ENCODE results near the gene ACOT11. TPM values are rescaled to one million over a fixed set of nuclear protein-coding genes. Genes with fewer than 3 reads are reported as not detected.

Gene ACOT11
- total RNA-seq, 4 donors from 2014 or later, result 6.9 to 19.1 (median 13.4) TPM

DNA sequence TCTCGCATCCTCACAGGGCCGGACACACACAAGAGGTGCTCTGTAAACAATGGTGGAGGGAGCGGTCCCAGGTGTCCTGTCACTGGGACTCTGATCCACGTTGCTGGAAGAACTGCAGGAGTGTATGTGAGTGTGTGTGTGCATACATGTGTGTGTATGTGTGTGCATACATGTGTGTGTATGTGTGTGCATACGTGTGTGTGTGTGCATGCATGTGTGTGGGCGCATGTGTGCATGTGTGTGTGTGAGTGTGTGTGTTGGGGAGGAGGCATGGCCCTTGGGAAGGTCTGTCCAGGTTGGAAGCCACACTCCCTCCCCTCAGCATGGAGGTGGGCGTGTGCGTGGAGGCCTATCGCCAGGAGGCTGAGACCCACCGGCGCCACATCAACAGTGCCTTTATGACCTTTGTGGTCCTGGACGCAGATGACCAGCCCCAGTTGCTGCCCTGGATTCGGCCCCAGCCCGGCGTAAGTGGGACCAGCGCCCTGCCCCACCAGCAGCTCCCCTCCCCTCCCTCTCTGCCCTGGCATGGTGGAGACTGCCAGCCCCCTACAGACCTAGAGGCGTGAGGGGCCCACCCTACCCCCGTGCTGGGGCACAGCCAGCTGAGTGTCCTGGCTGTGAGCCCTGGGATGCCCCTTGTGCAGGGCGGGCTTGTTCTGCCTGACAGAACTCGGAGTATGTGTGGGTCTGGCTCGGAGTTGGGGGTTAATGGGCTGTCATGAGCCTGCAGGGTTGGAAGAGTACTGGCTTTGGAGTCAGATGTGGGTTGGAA, 53.1 kb downstream of the ACOT11 start:
- intact Hi-C loops (cut with DNase I), result no loop called here
- Histone ChIP-seq H3K4me1 (no peaks in the 10 kb centered on the region), H3K4me3 (no peak overlapping the region), H3K9me3 (no peaks in the 10 kb centered on the region), H3K27ac (replicated peaks in 1 of 4) (no peak overlapping the region), H3K36me3 (peaks cover 10 to 92% (median 79%) of the 10 kb centered on the region in 4 donors), H3K27me3 (no peaks in the 10 kb centered on the region)
- TF ChIP-seq, protein P1, sequence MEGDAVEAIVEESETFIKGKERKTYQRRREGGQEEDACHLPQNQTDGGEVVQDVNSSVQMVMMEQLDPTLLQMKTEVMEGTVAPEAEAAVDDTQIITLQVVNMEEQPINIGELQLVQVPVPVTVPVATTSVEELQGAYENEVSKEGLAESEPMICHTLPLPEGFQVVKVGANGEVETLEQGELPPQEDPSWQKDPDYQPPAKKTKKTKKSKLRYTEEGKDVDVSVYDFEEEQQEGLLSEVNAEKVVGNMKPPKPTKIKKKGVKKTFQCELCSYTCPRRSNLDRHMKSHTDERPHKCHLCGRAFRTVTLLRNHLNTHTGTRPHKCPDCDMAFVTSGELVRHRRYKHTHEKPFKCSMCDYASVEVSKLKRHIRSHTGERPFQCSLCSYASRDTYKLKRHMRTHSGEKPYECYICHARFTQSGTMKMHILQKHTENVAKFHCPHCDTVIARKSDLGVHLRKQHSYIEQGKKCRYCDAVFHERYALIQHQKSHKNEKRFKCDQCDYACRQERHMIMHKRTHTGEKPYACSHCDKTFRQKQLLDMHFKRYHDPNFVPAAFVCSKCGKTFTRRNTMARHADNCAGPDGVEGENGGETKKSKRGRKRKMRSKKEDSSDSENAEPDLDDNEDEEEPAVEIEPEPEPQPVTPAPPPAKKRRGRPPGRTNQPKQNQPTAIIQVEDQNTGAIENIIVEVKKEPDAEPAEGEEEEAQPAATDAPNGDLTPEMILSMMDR (IDR thresholded peaks at IDR 0.05), result no peak
- TF ChIP-seq POLR2AphosphoS5 (IDR thresholded peaks at IDR 0.05), result no peak
- no peak for TF ChIP-seq POLR2A (IDR thresholded peaks at IDR 0.05; ENCODE audit: low read depth)
- no peak for TF ChIP-seq EP300 (IDR thresholded peaks at IDR 0.05)
- 87% methylated on average over 19 of the region's 21 CpGs for WGBS
- DNase-seq (ENCODE audit: extremely low spot score), result no peak

- no peak for DNase-seq (ENCODE audit: extremely low spot score)
- intact Hi-C loops (cut with DNase I), result no loop called here
- Histone ChIP-seq H3K27ac (replicated peaks in 1 of 4) (no peak overlapping the region), H3K4me3 (no peak overlapping the region), H3K4me1 (no peaks in the 10 kb centered on the region), H3K27me3 (no peaks in the 10 kb centered on the region), H3K36me3 (peaks cover 10 to 92% (median 78%) of the 10 kb centered on the region in 4 donors), H3K9me3 (no peaks in the 10 kb centered on the region)
- TF ChIP-seq, protein P1 (IDR thresholded peaks at IDR 0.05), result no peak
- TF ChIP-seq POLR2AphosphoS5 (IDR thresholded peaks at IDR 0.05) (no peak), POLR2A (IDR thresholded peaks at IDR 0.05; ENCODE audit: low read depth) (no peak), EP300 (IDR thresholded peaks at IDR 0.05) (no peak)
- WGBS, result 87% methylated on average over 10 of the region's 10 CpGs
Observed at GRCh38 chr1:54601730-54602129, 53.7 kb downstream of the ACOT11 start.

DNA sequence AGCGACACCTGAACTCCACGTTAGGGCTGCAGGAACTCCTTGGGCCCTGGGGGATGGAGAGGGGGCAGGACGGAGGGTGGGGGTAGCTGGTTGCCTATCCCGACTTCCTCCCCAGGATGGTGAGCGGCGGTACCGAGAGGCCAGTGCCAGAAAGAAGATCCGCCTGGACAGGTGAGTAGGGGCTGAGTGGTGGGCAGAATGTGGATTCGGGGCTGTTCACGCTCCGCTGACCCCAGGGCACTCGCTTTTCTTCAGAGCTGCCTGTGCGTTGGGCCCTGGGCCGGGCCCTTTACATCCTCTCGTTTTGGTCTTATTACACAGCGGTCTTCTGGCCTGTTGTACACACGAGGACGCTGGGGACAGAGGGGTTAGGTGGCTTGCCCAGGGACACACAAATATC, 54.5 kb downstream of the ACOT11 start:
- Histone ChIP-seq H3K4me1 (no peaks in the 10 kb centered on the region), H3K9me3 (no peaks in the 10 kb centered on the region), H3K27ac (replicated peaks in 1 of 4) (no peak overlapping the region), H3K4me3 (no peak overlapping the region), H3K36me3 (peaks cover 10 to 92% (median 78%) of the 10 kb centered on the region in 4 donors), H3K27me3 (no peaks in the 10 kb centered on the region)
- intact Hi-C loops (cut with DNase I), result no loop called here
- 91% methylated on average over 18 of the region's 18 CpGs for WGBS
- no peak for DNase-seq (ENCODE audit: extremely low spot score)
- TF ChIP-seq POLR2AphosphoS5 (IDR thresholded peaks at IDR 0.05) (no peak), EP300 (IDR thresholded peaks at IDR 0.05) (no peak), POLR2A (IDR thresholded peaks at IDR 0.05; ENCODE audit: low read depth) (no peak)
- TF ChIP-seq, protein P1 (IDR thresholded peaks at IDR 0.05), result no peak

GRCh38 chr1:54603241-54603640, 55.2 kb downstream of the ACOT11 start:
- WGBS, result 98% methylated on average over 6 of the region's 6 CpGs
- Histone ChIP-seq H3K27ac (replicated peaks in 1 of 4) (no peak overlapping the region), H3K4me3 (no peak overlapping the region), H3K4me1 (no peaks in the 10 kb centered on the region), H3K36me3 (peaks cover 10 to 92% (median 78%) of the 10 kb centered on the region in 4 donors), H3K9me3 (no peaks in the 10 kb centered on the region), H3K27me3 (no peaks in the 10 kb centered on the region)
- DNase-seq (ENCODE audit: extremely low spot score), result no peak
- intact Hi-C loops (cut with DNase I), result no loop called here
- TF ChIP-seq, protein P1 (IDR thresholded peaks at IDR 0.05), result no peak
- TF ChIP-seq POLR2A (IDR thresholded peaks at IDR 0.05; ENCODE audit: low read depth), result no peak
